ENCODE measurements around the gene ST7L. TPM values are rescaled to one million over a fixed set of nuclear protein-coding genes. Genes with fewer than 3 reads are reported as not detected.

ST7L gene
- total RNA-seq, 2 donors from 2014 or later: 10.5 to 14.5 TPM

DNA sequence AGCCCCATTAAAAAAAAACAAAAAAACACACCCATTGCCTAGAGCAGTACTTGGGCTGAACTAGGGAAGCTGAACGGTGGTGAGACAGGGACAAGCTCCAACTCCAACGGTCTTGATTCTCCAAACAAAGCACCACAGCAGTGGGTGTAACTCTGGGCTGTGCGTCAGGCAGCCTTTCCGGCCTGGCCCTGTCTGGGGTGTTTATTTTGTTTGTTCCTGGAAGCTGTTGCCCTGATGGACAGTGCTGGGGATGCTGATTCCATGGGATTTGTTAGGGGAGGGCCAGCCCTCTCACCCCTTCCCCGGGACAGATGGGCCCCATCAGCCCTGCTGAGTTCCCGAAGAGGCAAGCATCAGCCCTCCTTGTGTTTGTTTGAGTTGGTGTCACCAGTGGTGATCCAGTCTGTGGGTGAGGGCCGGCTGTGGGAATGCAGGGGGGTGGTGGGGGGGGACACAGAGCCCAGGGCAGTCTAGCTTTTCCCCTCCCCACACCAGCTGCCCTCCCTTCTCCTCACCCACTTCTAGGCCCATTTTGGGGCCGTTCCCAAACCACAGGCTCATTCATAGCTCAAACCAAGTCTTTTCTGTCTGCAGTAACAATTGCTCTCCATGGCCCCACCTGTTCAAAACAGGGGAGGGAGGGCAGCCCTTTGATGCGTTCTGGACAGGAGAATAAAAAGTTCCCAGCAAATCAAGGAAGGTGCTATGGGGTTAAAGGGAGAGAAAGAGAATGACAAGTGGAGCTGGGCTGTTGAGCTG lies 105.7 kb downstream of the ST7L start:
- Histone ChIP-seq H3K9me3 (no peaks in the 10 kb centered on the region), H3K27ac (peak overlapping the region; percentile 42 to 51), H3K36me3 (no peaks in the 10 kb centered on the region), H3K27me3 (no peaks in the 10 kb centered on the region), H3K4me1 (peaks cover 0 to 50% of the 10 kb centered on the region in 2 donors), H3K4me3 (no peak overlapping the region)
- TF ChIP-seq, protein P1, sequence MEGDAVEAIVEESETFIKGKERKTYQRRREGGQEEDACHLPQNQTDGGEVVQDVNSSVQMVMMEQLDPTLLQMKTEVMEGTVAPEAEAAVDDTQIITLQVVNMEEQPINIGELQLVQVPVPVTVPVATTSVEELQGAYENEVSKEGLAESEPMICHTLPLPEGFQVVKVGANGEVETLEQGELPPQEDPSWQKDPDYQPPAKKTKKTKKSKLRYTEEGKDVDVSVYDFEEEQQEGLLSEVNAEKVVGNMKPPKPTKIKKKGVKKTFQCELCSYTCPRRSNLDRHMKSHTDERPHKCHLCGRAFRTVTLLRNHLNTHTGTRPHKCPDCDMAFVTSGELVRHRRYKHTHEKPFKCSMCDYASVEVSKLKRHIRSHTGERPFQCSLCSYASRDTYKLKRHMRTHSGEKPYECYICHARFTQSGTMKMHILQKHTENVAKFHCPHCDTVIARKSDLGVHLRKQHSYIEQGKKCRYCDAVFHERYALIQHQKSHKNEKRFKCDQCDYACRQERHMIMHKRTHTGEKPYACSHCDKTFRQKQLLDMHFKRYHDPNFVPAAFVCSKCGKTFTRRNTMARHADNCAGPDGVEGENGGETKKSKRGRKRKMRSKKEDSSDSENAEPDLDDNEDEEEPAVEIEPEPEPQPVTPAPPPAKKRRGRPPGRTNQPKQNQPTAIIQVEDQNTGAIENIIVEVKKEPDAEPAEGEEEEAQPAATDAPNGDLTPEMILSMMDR (IDR thresholded peaks at IDR 0.05): no peak
- DNase-seq (ENCODE audit: low spot score): peak; percentile 72

DNA sequence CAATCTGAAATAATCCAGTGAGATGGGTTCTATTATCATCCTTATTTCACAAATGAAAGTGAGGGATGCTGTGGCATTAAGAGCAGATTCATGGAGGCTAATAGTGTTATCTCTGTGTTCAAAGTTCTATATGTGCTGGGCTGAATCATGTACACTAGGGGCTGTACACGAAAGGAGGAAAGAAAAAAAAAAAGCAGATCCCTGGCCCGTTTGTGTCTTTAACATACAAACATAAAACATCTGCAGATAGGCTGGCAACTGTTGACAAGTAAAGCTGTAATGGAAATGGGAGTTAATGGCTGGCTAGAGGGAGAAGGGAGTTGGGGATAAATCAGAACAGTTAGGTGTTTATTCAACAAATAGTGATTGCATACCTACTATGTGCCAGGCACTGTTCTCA lies 107.0 kb downstream of the ST7L start:
- Histone ChIP-seq H3K36me3 (no peaks in the 10 kb centered on the region), H3K27me3 (no peaks in the 10 kb centered on the region), H3K4me3 (no peak overlapping the region), H3K4me1 (peaks cover 0 to 44% of the 10 kb centered on the region in 2 donors), H3K27ac (no peak overlapping the region), H3K9me3 (no peaks in the 10 kb centered on the region)
- TF ChIP-seq, protein P1 (IDR thresholded peaks at IDR 0.05): no peak
- no peak for DNase-seq (ENCODE audit: low spot score)

DNA sequence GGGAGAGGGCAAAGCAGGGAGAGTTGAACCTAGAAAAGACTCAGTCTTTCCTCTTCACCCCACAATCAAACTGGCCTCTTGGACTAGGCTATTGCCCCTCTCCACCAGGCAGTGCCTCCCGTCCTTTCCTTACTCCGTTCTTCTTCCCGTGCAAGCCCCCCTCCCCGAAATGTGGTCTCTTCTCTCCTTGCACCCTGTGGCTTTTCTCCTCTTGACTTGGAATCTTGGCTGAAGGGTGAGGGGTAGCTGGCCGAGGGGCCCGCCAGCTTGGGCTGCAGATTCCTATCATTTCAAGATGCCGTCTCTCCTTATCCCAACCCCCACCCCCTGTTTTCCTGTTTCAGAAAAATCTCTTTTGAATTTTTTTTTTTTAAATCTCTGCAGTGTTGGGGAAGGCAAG lies 108.6 kb downstream of the ST7L start:
- no peaks in the 10 kb centered on the region for H3K27me3 ChIP-seq
- no peaks in the 10 kb centered on the region for H3K9me3 ChIP-seq
- peak overlapping the region in 1 of 2 donors; percentile 13 for H3K4me3 ChIP-seq
- no peaks in the 10 kb centered on the region for H3K36me3 ChIP-seq
- TF ChIP-seq, protein P1 (IDR thresholded peaks at IDR 0.05): no peak
- H3K27ac ChIP-seq: peak overlapping the region in 1 of 2 donors; percentile 29
- H3K4me1 ChIP-seq: peaks cover 0 to 36% of the 10 kb centered on the region in 2 donors
- no peak for DNase-seq (ENCODE audit: low spot score)

DNA sequence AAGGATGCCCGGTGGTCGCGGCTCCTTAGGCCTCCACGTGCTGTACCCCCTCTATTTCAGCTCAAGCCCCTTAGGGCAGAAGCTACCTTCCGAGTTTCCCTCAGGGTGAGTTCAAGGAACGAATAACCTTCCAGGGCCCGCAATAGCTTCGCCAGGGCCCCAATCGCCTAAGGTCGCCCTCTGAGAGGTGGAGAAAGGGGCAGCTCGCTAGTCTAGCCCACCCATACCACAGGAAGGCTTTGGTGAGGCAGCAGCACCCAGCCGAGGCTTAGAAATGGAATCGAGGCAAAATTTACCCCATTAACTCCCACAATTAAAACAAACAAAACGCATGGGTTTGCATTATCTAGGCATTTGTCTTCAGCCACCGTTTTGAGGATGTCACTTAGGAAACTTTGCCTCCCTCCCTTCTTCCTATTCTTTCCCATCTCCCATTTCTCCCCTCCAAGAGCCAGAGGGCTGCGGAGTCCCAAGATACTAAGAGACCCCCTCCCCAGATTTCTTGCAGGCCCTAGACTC lies 109.2 kb downstream of the ST7L start:
- TF ChIP-seq, protein P1 (IDR thresholded peaks at IDR 0.05): no peak
- Histone ChIP-seq H3K36me3 (no peaks in the 10 kb centered on the region), H3K9me3 (no peaks in the 10 kb centered on the region), H3K4me3 (peak overlapping the region; percentile 56 to 61), H3K27ac (peak overlapping the region in 1 of 2 donors; percentile 29), H3K27me3 (no peaks in the 10 kb centered on the region), H3K4me1 (peaks cover 0 to 29% of the 10 kb centered on the region in 2 donors)
- no peak for DNase-seq (ENCODE audit: low spot score)

DNA sequence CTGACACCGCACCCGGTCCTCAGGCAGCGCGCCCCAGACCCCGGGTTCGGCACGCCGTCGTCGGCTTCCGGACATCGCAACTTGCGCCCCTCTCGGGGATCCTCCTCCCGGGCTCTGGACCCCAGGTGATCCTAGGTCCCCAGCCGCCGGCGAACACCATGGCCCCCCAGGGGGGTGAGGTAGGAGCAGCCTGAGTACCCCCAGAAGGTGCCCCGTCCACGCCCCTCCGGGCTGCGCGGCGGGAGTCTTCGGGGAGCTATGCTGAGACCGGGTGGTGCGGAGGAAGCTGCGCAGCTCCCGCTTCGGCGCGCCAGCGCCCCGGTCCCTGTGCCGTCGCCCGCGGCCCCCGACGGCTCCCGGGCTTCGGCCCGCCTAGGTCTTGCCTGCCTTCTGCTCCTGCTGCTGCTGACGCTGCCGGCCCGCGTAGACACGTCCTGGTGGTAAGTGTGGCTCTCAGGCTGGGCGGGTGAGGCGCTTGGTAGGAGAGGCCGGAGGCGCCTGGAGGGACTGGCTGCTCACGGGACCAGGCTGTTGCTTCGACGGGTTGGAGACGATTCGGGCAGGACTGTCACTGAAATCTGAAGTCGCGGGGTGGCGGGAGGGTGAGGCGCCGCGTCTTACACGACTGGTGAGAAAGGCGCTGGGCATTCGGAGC lies 109.8 kb downstream of the ST7L start:
- Histone ChIP-seq H3K27me3 (no peaks in the 10 kb centered on the region), H3K9me3 (no peaks in the 10 kb centered on the region), H3K27ac (peak overlapping the region; percentile 29 to 41), H3K36me3 (no peaks in the 10 kb centered on the region), H3K4me3 (peak overlapping the region; percentile 56 to 61), H3K4me1 (peaks cover 0 to 29% of the 10 kb centered on the region in 2 donors)
- TF ChIP-seq, protein P1 (IDR thresholded peaks at IDR 0.05): no peak
- DNase-seq (ENCODE audit: low spot score): no peak
